Neuron (in vitro differentiated cells): ENCODE data around the gene CD274.

ENCODE experiments used
- H2AFZ ChIP-seq: one replicate; pipeline ENCODE4 v1.6.1; 2013; ENCODE audit warnings: low read depth, mild to moderate bottlenecking, inconsistent platforms, low read length, moderate library complexity
- H3K27me3 ChIP-seq: one replicate; pipeline ENCODE4 v1.6.1; 2013; ENCODE audit warnings: low read length; ENCODE audit not compliant: insufficient read depth
- H3K36me3 ChIP-seq: one replicate; pipeline ENCODE4 v1.6.1; 2013; ENCODE audit warnings: low read length; ENCODE audit not compliant: insufficient read depth
- H3K4me1 ChIP-seq: one replicate; pipeline ENCODE4 v1.6.1; 2013; ENCODE audit warnings: low read length; ENCODE audit not compliant: insufficient read depth
- H3K4me3 ChIP-seq: 2 replicates; pipeline ENCODE4 v1.5.1; 2013; ENCODE audit warnings: mild to moderate bottlenecking, low read length, moderate library complexity
- H3K9me3 ChIP-seq: one replicate; pipeline ENCODE4 v1.6.1; 2013; ENCODE audit warnings: low read length

CD274 gene

GRCh38 chr9:5509573-5509972, 59.2 kb downstream of the CD274 start:
- no peak overlapping the region for H2AFZ ChIP-seq
- no peaks in the 10 kb centered on the region for H3K4me1 ChIP-seq
- H3K9me3 ChIP-seq: no peaks in the 10 kb centered on the region
- no peak overlapping the region for H3K4me3 ChIP-seq
- no peaks in the 10 kb centered on the region for H3K27me3 ChIP-seq
- no peaks in the 10 kb centered on the region for H3K36me3 ChIP-seq

- H3K27me3 ChIP-seq: no peaks in the 10 kb centered on the region
- no peaks in the 10 kb centered on the region for H3K36me3 ChIP-seq
- H2AFZ ChIP-seq: no peak within 1 kb of the TSS
- H3K4me3 ChIP-seq: no peak within 1 kb of the TSS
- H3K4me1 ChIP-seq: no peaks in the 10 kb centered on the region
- no peaks in the 10 kb centered on the region for H3K9me3 ChIP-seq
Observed at GRCh38 chr9:5510360-5510931, 60.1 kb downstream of the CD274 start, which contains the start of gene PDCD1LG2. TSS of gene PDCD1LG2 (plus strand) at chr9:5510531. CDS start at chr9:5522547, 12,016 bp downstream.

GRCh38 chr9:5510989-5511388, 60.6 kb downstream of the CD274 start:
- no peaks in the 10 kb centered on the region for H3K4me1 ChIP-seq
- H2AFZ ChIP-seq: no peak overlapping the region
- H3K36me3 ChIP-seq: no peaks in the 10 kb centered on the region
- no peaks in the 10 kb centered on the region for H3K27me3 ChIP-seq
- no peaks in the 10 kb centered on the region for H3K9me3 ChIP-seq
- no peak overlapping the region for H3K4me3 ChIP-seq

- H3K27me3 ChIP-seq: no peaks in the 10 kb centered on the region
- H3K4me3 ChIP-seq: no peak overlapping the region
- H3K9me3 ChIP-seq: no peaks in the 10 kb centered on the region
- no peak overlapping the region for H2AFZ ChIP-seq
- H3K4me1 ChIP-seq: no peaks in the 10 kb centered on the region
- no peaks in the 10 kb centered on the region for H3K36me3 ChIP-seq
Observed at GRCh38 chr9:5511476-5511875, 61.1 kb downstream of the CD274 start.

- H2AFZ ChIP-seq: no peak overlapping the region
- no peaks in the 10 kb centered on the region for H3K27me3 ChIP-seq
- no peaks in the 10 kb centered on the region for H3K9me3 ChIP-seq
- no peaks in the 10 kb centered on the region for H3K36me3 ChIP-seq
- H3K4me3 ChIP-seq: no peak overlapping the region
- H3K4me1 ChIP-seq: no peaks in the 10 kb centered on the region
Observed at GRCh38 chr9:5511935-5512580, 61.7 kb downstream of the CD274 start.

- H2AFZ ChIP-seq: no peak overlapping the region
- no peak overlapping the region for H3K4me3 ChIP-seq
- no peaks in the 10 kb centered on the region for H3K27me3 ChIP-seq
- no peaks in the 10 kb centered on the region for H3K9me3 ChIP-seq
- H3K36me3 ChIP-seq: no peaks in the 10 kb centered on the region
- H3K4me1 ChIP-seq: no peaks in the 10 kb centered on the region
Observed at GRCh38 chr9:5512658-5513452, 62.5 kb downstream of the CD274 start.

GRCh38 chr9:5513966-5514616, 63.7 kb downstream of the CD274 start:
- Histone ChIP-seq H3K4me3 (no peak overlapping the region), H3K27me3 (no peaks in the 10 kb centered on the region), H3K9me3 (no peaks in the 10 kb centered on the region), H3K36me3 (no peaks in the 10 kb centered on the region), H2AFZ (no peak overlapping the region), H3K4me1 (no peaks in the 10 kb centered on the region)

GRCh38 chr9:5514617-5515260, 64.4 kb downstream of the CD274 start:
- H3K36me3 ChIP-seq: no peaks in the 10 kb centered on the region
- H3K4me3 ChIP-seq: no peak overlapping the region
- no peaks in the 10 kb centered on the region for H3K27me3 ChIP-seq
- peaks cover 2% of the 10 kb centered on the region for H3K4me1 ChIP-seq
- no peak overlapping the region for H2AFZ ChIP-seq
- H3K9me3 ChIP-seq: no peaks in the 10 kb centered on the region

- peaks cover 2% of the 10 kb centered on the region for H3K4me1 ChIP-seq
- H2AFZ ChIP-seq: no peak overlapping the region
- H3K4me3 ChIP-seq: no peak overlapping the region
- no peaks in the 10 kb centered on the region for H3K27me3 ChIP-seq
- H3K9me3 ChIP-seq: no peaks in the 10 kb centered on the region
- no peaks in the 10 kb centered on the region for H3K36me3 ChIP-seq
Observed at GRCh38 chr9:5515261-5515650, 64.9 kb downstream of the CD274 start.

GRCh38 chr9:5516453-5517220, 66.3 kb downstream of the CD274 start:
- Histone ChIP-seq H3K4me1 (peaks cover 2% of the 10 kb centered on the region), H3K9me3 (no peaks in the 10 kb centered on the region), H2AFZ (no peak overlapping the region), H3K4me3 (no peak overlapping the region), H3K36me3 (no peaks in the 10 kb centered on the region), H3K27me3 (no peaks in the 10 kb centered on the region)

- Histone ChIP-seq H3K36me3 (no peaks in the 10 kb centered on the region), H2AFZ (no peak overlapping the region), H3K4me3 (no peak overlapping the region), H3K4me1 (peaks cover 2% of the 10 kb centered on the region), H3K27me3 (no peaks in the 10 kb centered on the region), H3K9me3 (no peaks in the 10 kb centered on the region)
Observed at GRCh38 chr9:5518171-5518936, 68.0 kb downstream of the CD274 start.

GRCh38 chr9:5518937-5519319, 68.6 kb downstream of the CD274 start:
- H3K9me3 ChIP-seq: no peaks in the 10 kb centered on the region
- H3K4me1 ChIP-seq: peaks cover 2% of the 10 kb centered on the region
- H3K36me3 ChIP-seq: no peaks in the 10 kb centered on the region
- H2AFZ ChIP-seq: no peak overlapping the region
- no peaks in the 10 kb centered on the region for H3K27me3 ChIP-seq
- no peak overlapping the region for H3K4me3 ChIP-seq
